Activated CD4-positive, alpha-beta T cell treated with anti-CD3 and anti-CD28 coated beads, Interleukin-10, Interleukin-2, amounts not matched to agents 100 ng/mL and 50 ng/mL, durations not matched to agents 16 hours and 8 hours (primary cell): ENCODE data around the gene POMP.

ENCODE experiments used
- DNase-seq: peaks from one replicate; pipeline ENCODE4 v3.0.0-alpha.2; 2020

POMP gene

DNA sequence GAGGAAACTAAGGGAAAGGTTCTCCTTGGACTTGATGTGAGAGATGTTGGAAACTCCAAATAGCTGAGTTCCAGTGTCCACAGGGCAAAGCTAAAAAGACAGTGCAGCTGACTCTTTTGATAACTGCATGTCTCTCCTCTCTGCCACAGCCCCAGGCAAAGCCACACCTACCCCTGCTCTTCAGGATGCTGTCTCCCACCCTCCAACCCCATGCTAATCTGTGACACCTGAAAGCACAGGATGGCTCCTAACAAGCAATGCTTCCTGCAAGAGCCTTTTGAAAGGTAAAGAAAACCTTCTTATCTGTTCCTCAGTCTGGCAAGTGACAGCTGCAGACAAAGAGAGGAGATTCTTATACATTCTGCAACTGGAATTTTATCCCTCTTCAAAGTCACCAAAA is 45.4 kb downstream of the POMP start:
- DNase-seq, result no peak

DNA sequence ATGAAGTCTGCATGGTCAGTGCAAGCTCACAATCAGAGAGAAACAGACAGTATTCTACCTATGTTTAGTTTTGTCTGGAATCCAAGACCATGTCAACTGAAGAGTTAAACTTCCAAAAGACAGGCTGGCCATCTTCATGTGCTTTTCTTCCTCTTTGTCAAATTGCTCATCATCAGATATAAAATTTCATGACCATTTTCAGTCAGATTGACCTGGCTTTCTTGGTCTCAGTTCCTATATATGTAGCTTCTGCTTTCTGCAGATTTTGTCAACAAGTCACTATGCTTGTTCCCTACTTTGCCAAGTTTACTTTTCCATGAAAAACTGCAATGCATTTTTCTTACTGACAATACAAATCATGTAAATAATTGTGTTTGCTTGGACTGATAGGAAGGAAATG is 46.0 kb downstream of the POMP start:
- no peak for DNase-seq

DNA sequence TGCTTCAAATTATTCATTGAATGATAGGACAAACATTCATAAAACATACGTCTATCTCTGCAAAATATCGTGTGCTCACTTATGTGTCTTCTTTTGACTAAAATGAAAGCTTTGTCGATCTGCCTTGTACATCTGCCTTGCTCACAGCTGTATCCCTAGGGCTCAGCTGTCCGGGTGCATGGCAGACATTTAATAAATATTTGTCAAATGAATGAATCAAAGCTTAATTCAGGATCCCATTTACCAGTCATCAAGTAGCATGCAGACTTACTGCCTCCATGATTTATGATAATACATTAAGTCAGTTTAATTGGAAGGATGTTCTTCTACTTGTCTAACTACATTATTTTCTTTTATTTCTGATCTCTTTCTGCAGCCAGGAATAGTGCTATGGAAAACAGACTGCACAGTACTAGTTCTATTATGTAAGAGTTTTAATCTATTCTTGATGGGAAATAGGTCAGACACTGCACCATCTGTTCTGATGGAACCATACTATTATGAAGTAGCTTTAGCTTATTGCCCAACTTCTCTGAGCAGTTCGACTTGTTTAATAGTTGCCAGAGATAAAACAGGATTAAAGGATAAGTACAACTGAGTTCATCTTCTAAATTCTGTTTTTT is 46.6 kb downstream of the POMP start:
- DNase-seq, result no peak

DNA sequence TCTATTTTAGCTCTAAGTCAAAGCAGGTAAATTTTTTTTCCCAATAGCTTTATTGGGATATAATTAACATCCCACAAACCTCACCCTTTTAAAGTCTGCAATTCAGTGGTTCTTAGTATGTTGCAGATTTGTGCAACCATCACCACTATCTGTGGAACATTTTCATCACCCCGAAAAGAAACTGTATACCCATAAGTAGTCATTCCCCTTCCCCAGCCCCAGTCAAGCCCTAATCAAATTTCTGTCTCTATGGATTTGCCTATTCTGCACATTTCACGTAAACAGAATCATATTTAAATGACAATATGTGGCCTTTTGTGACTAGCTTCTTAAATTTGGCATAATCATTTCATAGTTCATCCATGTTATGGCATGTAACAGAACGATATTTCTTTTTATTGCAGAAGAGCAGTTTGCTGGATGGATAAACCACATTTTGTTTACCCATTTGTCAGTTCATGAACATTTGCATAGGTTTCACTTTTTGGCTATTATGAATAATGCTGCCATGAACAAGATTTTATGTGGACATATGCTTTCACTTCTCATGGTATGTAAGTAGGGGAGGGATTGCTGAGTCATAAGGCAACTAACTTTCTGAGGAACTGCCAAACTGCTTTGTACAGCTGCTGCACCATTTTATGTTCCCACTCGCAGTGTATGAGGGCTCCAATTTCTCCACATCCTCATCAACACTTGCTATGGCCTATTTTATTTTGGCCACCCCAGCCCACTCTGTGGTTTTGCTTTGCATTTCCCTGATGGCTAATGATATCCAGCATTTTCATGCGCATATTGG is 48.9 kb downstream of the POMP start:
- peak; percentile 84 for DNase-seq

DNA sequence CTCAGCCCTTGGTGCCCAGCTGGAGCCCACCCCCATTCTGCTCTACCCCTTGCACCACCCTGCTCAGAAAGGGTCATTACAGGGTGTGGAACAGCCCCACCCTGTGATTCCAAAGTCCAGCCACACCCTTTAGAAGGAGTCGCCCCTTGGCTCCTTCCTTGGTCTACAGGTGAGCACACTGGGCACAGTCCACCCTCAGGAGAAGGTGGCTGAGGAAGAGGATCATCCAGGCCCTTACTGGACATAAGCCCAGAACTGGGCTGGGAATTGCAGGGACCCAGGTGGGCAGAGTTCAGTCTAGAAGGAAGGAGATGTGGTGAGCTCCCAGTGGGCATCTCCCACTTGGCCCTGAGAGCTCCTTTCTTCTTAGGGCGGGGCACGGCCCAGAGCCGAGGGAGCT is 51.2 kb downstream of the POMP start:
- DNase-seq, result no peak

DNA sequence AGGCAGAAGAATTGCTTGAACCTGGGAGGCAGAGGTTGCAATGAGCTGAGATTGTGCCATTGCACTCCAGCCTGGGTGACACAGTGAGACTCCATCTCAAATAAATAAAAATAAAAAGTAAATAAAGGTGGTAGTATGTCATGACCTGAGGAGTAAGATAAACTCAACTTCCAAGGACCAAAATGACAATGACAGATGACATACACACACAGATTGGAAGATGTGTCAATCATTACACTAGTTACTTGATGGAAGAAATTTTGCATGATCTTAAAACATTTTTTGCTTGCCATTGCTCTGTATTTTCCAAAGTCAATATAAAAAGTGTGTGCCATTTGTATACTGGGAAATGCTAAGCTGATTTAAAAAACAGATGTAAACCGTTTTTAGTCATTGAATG is 55.7 kb downstream of the POMP start:
- DNase-seq, result no peak

DNA sequence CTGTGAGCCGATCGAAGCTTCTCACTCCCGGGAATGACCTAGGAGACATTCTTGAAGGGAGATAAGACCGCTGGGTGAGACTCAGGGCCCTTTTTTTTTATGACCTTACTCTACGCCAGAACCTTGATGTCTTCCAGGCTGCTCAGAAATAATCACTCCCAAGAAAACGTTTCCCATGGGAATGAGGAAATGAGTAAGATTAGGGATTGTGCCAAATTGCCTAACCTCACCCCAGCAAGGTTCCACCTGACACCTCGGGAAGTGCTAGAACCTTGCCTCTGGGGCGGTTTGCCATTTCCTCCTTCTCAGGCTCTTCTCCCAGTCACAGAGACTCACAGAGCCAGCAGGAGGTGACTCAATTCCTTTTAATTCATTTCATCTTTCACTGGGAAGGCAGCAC is 57.6 kb downstream of the POMP start:
- DNase-seq, result no peak

DNA sequence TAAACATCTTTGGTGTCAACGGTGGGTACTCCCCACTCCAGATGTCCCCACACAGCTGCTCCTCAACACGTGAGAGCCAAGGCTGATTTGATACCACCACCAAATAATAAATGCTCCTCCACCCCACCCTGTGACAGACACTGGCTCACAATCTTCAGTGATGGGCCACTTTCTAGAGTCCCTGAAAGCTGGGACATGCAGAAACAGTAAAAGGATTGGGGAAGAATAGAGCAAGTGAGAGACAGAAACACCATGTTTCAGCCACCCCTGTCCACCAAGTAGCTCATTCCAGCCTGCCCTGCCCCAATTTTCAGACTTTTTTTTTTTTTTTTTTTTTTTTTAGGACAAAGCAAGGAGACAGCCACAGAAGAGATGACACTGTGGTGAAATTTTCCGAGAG is 58.2 kb downstream of the POMP start:
- no peak for DNase-seq

DNA sequence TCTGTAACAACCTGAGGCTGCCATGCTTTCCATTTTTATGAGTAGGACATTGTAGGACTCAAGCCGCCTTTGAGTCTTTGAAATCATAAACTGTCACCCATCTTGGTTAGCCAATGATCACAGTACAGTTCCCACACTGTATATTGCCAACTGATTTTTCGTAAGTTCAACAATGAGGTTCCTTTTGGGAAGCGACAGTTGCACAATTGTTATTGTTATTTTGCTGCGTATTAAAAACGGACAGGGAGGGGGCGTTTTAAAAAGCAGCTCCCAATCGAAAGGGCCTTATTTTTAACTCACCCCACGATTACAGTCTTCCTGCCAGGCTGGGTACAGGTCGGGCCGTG is 59.2 kb downstream of the POMP start:
- no peak for DNase-seq

DNA sequence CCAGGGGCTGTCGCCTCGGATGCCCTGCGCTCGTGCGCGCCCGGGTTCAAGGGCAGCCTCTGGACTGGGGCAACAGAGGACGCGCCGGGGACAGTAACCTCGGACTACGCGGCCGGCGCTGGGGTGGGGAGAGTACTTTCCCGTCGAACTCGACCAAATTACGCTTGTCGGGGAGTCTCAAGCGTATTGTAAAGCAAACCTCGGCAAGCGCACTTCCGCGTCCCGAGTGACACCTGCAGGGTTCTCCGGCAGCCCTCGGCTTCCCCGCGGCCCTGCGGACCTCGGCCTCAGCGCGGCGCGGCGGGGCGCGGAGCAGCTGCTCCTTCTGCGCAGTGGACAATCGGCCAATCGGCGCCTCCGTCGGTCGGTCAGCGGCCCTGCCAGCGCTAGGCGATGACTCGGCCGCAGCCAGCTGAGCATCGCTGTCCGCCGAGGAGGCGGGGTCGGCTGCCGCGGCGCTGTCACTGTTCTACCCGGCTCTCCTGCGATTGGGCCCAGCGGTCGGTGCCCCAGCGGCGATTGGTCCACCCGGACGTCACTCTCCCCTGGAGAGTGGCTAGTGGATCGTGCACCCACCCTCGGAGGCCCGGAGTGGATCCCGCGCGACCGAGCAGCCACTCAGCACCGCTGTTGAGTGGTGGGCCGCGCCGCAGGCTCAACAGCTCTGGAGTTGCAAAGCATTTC is 59.8 kb downstream of the POMP start, which contains the start of gene SLC46A3:
Gene SLC46A3 (minus strand): TSS at position 428 of the 684 bp plus-strand sequence. CDS start 972 bp downstream, outside the sequence.
- DNase-seq, result peak; percentile 97

DNA sequence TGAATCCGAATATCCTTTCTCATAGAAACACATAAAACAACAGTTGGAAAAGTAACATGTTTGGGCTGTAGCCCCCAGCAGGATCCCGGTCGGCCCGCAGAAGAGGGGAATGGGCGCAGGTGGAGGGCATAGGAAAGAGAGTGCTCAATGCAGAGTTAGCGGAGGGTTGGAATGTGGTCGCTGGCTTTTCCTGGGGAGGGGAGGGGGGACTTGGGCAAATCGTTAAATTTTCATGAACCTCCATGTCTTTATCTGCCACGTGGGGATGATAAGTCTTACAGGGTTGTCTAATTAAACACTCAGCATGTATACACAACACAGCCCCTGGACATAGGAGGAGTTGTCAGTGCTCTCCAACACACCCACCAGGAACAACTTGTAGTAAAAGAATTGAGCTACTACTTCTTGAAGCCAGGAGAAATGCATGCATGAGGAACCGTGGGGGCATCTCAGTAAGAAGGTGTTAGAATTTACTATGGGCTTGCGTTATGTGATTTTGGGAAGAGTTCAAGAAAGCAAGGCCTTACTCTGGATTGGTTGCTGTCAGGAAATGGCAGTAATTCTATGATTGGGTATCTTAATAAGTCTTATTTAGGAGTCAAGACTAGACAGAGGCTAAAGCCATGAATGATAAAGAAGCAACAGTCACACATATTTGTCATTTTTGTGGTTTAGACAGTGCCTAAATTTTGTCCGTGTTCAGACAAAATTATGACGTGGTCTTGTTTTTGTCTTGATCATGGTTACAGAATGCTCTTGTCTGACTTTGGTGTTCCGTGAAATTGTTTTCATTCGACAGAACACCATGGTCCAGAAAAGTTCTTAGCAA is 60.5 kb downstream of the POMP start:
- no peak for DNase-seq

DNA sequence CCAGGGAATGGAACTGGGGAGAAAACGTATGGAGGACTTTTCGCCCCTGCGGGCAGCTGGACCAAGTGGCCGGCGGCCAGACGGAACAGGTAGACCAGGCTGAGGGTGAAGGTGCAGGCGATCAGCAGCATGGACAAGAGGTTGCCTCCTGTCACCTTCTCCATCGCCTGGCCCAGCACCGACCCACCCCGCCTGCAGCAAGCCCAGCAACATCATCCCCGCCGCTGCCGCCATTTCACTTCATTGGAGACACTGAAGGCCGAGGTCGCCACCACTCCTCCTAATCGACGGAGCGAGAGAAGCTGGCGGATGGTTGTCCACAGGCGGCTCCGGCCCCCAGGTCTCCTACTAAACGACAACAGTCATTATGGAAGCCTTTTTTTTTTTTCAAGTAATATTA is 64.9 kb downstream of the POMP start:
- DNase-seq, result no peak

DNA sequence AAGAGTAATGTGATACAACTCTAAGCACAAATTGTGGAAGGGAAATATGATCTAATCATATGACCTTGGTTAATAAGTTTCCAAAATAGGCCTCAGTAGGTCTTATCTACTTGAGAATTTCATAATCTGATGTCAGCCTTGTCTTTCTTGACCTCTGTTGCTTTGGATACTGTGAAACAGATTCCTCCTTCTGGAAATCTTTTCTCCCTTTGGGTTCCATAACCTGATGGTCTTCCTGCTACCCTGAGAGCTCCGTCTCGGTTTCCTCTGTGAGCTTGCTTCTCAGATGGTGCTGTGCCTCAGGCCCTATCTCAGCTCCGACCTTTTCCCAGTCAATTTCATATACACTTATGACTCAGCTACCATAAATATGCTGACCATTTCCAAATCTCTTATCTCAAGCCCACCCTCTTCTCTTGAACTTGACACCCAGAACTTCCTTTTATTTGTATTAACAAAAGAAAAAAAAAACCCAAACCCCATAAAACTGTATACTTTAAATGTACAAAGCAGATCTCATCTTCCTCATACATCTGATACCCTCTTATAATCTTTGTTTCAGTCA is 66.2 kb downstream of the POMP start:
- no peak for DNase-seq
